Karpas-422 (cell line): ENCODE results near the gene VEZT. TPM values are rescaled to one million over a fixed set of nuclear protein-coding genes. Genes with fewer than 3 reads are reported as not detected.
"Not testable (repeated sequence)": the region's sequence is repeated elsewhere in the genome, so short reads cannot be mapped to it uniquely, and the experiment has no call there.

Experiments used
- DNase-seq: peaks from one replicate; pipeline ENCODE4 v3.0.0-alpha.2; 2015
- H2AFZ ChIP-seq: fragments of 200-600 bp; sonication (generic); 2 replicates; pipeline ENCODE4 v1.6.1; 2014; ENCODE audit warnings: antibody characterized with exemption, low read length, mixed read lengths
- H3K27ac ChIP-seq: fragments of 200-600 bp; sonication (generic); 2 replicates; pipeline ENCODE4 v1.5.1; 2014; ENCODE audit warnings: mild to moderate bottlenecking, low read length, moderate library complexity
- H3K27me3 ChIP-seq: fragments of 200-600 bp; sonication (generic); 2 replicates; pipeline ENCODE4 v1.6.1; 2014; ENCODE audit warnings: low read length, mixed read lengths
- H3K36me3 ChIP-seq: fragments of 200-600 bp; sonication (generic); 2 replicates; pipeline ENCODE4 v1.6.1; 2014; ENCODE audit warnings: low read length, mixed read lengths; ENCODE audit not compliant: insufficient read depth
- H3K4me1 ChIP-seq: fragments of 200-600 bp; sonication (generic); 2 replicates; pipeline ENCODE4 v1.6.1; 2014; ENCODE audit warnings: mild to moderate bottlenecking, low read length, mixed read lengths
- H3K4me2 ChIP-seq: fragments of 200-600 bp; sonication (generic); 2 replicates; pipeline ENCODE4 v1.6.1; 2014; ENCODE audit warnings: low read length, low read depth, mild to moderate bottlenecking; ENCODE audit not compliant: poor library complexity, severe bottlenecking
- H3K4me3 ChIP-seq: fragments of 200-600 bp; sonication (generic); 2 replicates; pipeline ENCODE4 v1.5.1; 2014; ENCODE audit warnings: mild to moderate bottlenecking, antibody characterized with exemption, low read length, mixed read lengths
- H3K79me2 ChIP-seq: fragments of 200-600 bp; sonication (generic); 2 replicates; pipeline ENCODE4 v1.6.1; 2014; ENCODE audit warnings: mild to moderate bottlenecking, low read length, mixed read lengths
- H3K9ac ChIP-seq: fragments of 200-600 bp; sonication (generic); 2 replicates; pipeline ENCODE4 v1.6.0; 2014; ENCODE audit warnings: low read length
- H3K9me2 ChIP-seq: fragments of 200-600 bp; sonication (generic), shearing (Covaris generic); replicated peaks from 2 replicates; pipeline ENCODE4 v1.6.0; 2014; ENCODE audit warnings: mild to moderate bottlenecking, low read length, moderate library complexity; ENCODE audit not compliant: insufficient read depth
- H3K9me3 ChIP-seq: fragments of 300-700, 200-600 bp; sonication (generic); 2 replicates; pipeline ENCODE4 v1.6.1; 2014; ENCODE audit warnings: low read length, mixed read lengths
- H4K20me1 ChIP-seq: fragments of 200-600 bp; sonication (generic); 2 replicates; pipeline ENCODE4 v1.6.1; 2014; ENCODE audit warnings: mild to moderate bottlenecking, antibody characterized with exemption, low read length, low read depth; ENCODE audit not compliant: insufficient read depth
- total RNA-seq: library from RNA; depleted of rRNA; stranded (reverse); fragments of >200 nt; shearing (Covaris generic); gene quantifications from 2 replicates; pipeline ENCODE4 v1.2.3, GENCODE V29; 2014; ENCODE audit warnings: low replicate concordance

Gene VEZT
- total RNA-seq, 1 experiment from 2014 or later: 169 TPM

DNA sequence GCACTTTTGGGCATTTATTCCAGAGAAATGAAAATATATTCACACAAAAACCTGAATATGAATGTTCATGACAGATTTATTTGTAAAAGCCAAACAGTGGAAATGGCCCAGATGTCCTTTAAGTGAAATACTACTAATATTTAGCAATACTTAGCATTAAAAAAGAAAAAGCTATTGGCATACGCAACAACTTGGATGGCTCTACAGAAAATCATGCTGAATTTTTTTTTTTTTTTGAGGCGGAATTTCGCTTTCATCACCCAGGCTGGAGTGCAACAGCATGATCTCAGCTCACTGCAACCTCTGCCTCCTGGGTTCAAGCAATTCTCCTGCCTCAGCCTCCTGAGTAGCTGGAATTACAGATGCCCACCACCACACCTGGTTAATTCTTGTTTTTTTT, 24.5 kb upstream of the VEZT start:
- no peak overlapping the region for H2AFZ ChIP-seq
- peaks cover 3% of the 10 kb centered on the region; the same call in 1 of the 2 replicates for H3K36me3 ChIP-seq
- H3K27me3 ChIP-seq: no peaks in the 10 kb centered on the region
- peaks cover 94% of the 10 kb centered on the region for H3K79me2 ChIP-seq
- H4K20me1 ChIP-seq: no peaks in the 10 kb centered on the region
- no peaks in the 10 kb centered on the region for H3K9me2 ChIP-seq
- H3K9me3 ChIP-seq: no peaks in the 10 kb centered on the region
- no peak overlapping the region for H3K27ac ChIP-seq
- no peak for DNase-seq
- H3K9ac ChIP-seq: no peak overlapping the region
- H3K4me1 ChIP-seq: peaks cover 65% of the 10 kb centered on the region
- H3K4me2 ChIP-seq: no peak overlapping the region
- no peak overlapping the region for H3K4me3 ChIP-seq

DNA sequence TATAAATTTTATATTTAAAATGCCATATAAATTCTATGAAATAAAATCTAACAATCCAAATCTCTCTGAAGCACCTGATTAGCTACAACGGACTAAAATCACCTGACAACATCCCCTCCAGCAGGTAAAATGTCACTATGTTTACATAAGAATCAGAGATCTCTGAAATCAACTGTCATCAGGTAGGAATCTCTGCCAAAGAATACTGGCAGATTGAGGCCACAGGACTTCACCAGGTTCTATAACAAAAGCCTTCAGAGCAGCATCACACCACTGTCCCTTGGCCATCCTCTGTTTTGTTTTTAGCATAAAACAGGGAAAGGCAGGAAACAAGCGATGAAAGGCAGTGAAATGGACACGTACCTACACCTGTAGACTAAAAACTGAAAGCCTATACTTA, 22.5 kb upstream of the VEZT start:
- H3K9ac ChIP-seq: no peak overlapping the region
- DNase-seq: no peak
- peaks cover 65% of the 10 kb centered on the region for H3K4me1 ChIP-seq
- no peak overlapping the region for H3K4me2 ChIP-seq
- no peaks in the 10 kb centered on the region for H3K9me3 ChIP-seq
- no peak overlapping the region for H3K4me3 ChIP-seq
- H2AFZ ChIP-seq: no peak overlapping the region
- H3K27ac ChIP-seq: no peak overlapping the region
- peaks cover 94% of the 10 kb centered on the region for H3K79me2 ChIP-seq
- peaks cover 17% of the 10 kb centered on the region for H3K36me3 ChIP-seq
- H3K27me3 ChIP-seq: no peaks in the 10 kb centered on the region
- no peaks in the 10 kb centered on the region for H4K20me1 ChIP-seq
- H3K9me2 ChIP-seq: no peaks in the 10 kb centered on the region

DNA sequence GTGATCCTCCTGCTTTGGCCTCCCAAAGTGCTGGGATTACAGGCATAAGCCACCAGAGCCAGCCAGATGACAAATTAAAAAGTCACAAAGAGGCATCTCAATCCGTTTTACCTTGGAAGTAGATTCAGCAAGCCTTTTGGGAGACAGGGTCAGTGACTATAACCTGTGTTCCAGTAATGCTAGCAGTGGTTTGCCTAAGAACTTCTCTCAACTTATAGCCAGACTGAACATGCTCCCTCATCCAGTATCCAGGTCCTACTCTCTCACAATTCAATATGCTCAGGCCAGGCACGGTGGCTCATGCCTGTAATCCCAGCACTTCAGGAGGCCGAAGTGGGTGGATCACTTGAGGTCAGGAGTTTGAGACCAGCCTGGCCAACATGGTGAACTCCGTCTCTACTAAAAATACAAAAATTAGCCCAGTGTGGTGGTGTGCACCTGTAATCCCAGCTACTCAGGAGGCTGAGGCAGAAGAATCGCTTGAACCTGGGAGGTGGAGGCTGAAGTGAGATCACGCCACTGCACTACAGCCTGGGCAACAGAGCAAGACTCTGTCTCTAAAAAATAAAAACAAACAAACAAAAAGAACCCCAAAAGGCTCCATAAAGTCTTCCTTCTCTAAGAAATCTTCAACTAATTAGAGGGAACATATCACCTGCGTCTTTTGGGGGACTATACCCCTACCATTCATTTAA, 20.6 kb upstream of the VEZT start:
- DNase-seq, H3K9me3 ChIP-seq, H2AFZ ChIP-seq, H3K4me3 ChIP-seq, H3K27me3 ChIP-seq, H3K9ac ChIP-seq, H3K9me2 ChIP-seq, H4K20me1 ChIP-seq: not testable (repeated sequence)
- Histone ChIP-seq H3K79me2 (peaks cover 94% of the 10 kb centered on the region), H3K36me3 (peaks cover 22% of the 10 kb centered on the region), H3K4me2 (peak overlapping the region; percentile 46), H3K4me1 (peaks cover 65% of the 10 kb centered on the region), H3K27ac (peak overlapping the region; percentile 77)

DNA sequence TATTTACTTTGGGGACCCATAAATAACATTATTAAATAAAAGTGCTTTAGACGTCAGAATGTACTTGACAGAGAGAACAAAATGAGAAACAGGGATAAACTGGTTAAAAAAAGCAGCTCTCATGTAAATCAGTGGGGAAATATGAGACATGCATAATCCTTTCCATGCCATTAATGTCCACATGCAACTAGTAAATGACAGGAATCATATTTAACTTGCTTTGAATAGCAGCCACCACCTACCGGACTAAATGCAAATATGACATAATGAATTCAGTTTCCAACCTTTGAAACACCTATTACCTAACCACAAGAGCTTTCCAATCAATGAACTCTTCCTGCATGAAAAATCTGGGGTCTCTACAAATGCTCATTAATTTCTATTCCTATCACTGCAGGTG, 20.0 kb upstream of the VEZT start:
- H3K27ac ChIP-seq: peak overlapping the region; percentile 77
- H3K4me1 ChIP-seq: peaks cover 63% of the 10 kb centered on the region
- H3K79me2 ChIP-seq: peaks cover 92% of the 10 kb centered on the region
- H3K36me3 ChIP-seq: peaks cover 22% of the 10 kb centered on the region
- H3K9ac ChIP-seq: no peak overlapping the region
- no peaks in the 10 kb centered on the region for H4K20me1 ChIP-seq
- peak overlapping the region; percentile 46 for H3K4me2 ChIP-seq
- H3K27me3 ChIP-seq: no peaks in the 10 kb centered on the region
- no peak overlapping the region for H2AFZ ChIP-seq
- no peak overlapping the region for H3K4me3 ChIP-seq
- H3K9me3 ChIP-seq: no peaks in the 10 kb centered on the region
- no peaks in the 10 kb centered on the region for H3K9me2 ChIP-seq
- peak; percentile 77 for DNase-seq

DNA sequence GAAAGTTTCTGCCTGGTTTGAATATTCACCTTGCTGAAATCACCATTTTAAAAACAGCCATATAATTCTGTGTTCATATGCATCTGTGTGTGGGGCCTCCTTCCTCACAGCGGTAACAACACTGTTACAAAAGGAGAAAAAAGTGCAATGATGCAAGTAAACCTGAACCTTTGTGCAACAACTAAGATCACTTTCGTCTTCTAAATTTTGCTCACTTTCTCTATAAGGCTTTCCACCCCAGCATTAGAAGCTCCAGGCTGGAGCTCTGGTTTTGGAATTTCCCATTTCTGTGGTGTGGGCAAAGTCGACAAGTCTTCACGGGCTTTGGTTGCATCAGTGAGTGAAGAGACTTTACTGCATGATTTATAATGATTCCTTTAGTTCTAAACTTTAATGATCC, 18.7 kb upstream of the VEZT start:
- peaks cover 72% of the 10 kb centered on the region for H3K4me1 ChIP-seq
- no peaks in the 10 kb centered on the region for H3K27me3 ChIP-seq
- H3K27ac ChIP-seq: peak overlapping the region; percentile 77
- peaks cover 96% of the 10 kb centered on the region for H3K79me2 ChIP-seq
- no peak overlapping the region for H2AFZ ChIP-seq
- peak; percentile 45 for DNase-seq
- H3K9me3 ChIP-seq: no peaks in the 10 kb centered on the region
- H3K4me3 ChIP-seq: no peak overlapping the region
- no peaks in the 10 kb centered on the region for H4K20me1 ChIP-seq
- H3K36me3 ChIP-seq: peaks cover 23% of the 10 kb centered on the region
- H3K9me2 ChIP-seq: no peaks in the 10 kb centered on the region
- H3K4me2 ChIP-seq: peak overlapping the region; percentile 37
- 0 out of 2 replicates have a peak overlapping the region, but pooled peaks have one; percentile 6 for H3K9ac ChIP-seq

DNA sequence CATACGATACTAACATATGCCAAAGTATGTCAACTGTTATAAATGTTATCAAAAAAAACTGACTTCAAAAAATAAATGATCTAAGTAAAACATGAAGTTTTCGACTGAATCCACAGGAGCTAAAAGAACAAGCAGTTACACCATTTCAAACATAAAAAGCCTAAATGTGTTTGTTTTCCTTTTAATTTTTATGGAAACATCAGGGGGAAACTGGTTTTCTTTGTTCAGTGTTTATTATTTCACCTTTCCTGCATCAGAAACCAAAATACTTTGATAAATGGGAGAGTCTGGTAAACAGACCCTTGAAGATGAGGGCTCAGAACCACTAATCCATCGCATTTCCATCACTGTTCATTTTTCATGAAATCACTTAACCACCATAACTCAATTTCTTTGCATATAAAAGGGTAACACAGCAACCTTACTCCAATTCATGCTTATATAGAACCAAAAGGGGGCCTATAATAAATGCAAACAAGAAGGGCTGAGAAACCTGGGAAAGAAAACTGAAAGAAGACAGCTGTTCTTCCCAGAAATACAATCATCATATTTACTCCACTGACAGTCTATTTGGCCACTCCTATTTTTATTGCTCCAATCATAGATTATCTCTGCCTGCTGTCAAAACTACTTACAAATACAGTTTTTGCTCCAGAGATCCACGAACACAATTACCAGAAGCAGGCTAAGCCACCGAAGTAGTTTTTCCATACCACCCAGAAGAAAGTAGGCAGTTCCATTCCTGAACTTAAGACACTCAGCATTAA, 17.3 kb upstream of the VEZT start:
- Histone ChIP-seq H3K27me3 (no peaks in the 10 kb centered on the region), H3K4me2 (peak overlapping the region; percentile 37), H4K20me1 (no peaks in the 10 kb centered on the region), H3K9me2 (no peaks in the 10 kb centered on the region), H3K9me3 (no peaks in the 10 kb centered on the region), H3K79me2 (peaks cover 97% of the 10 kb centered on the region), H3K36me3 (peaks cover 33% of the 10 kb centered on the region), H2AFZ (no peak overlapping the region), H3K4me1 (peaks cover 85% of the 10 kb centered on the region), H3K4me3 (no peak overlapping the region), H3K9ac (peak overlapping the region; percentile 2; the same call in 1 of the 2 replicates), H3K27ac (peak overlapping the region; percentile 77)
- DNase-seq: no peak

DNA sequence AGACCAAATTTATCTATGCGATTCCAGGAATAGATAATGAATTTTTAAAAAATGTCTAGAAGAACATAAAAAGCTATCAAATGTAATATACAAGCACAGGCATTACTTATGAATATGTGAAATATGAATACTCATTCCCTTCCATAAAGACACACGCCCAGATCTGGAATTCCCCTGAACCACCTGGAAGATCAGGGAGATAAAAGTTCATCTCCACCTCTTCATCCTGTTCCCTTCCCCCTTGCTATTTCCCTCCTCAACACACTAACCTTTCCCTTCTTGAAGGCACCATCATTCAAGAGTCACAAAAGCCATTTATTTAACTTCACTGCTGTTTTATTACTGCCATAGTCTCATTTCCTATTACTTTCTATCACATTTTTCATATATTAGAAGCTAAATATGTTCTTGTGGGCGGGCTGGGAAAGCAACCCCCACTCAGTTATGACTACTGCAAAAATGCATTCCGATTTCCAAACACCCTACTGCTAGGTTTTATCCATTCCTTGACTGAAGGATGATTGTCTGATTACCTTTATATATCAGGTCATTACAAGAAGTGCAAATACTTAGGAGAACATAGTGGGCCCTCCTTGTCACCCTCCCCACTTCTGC, 16.4 kb upstream of the VEZT start:
- Histone ChIP-seq H3K9me3 (no peaks in the 10 kb centered on the region), H3K4me2 (peak overlapping the region; percentile 37), H3K9ac (peak overlapping the region; percentile 10; the same call in 1 of the 2 replicates), H3K27ac (peak overlapping the region; percentile 77), H4K20me1 (no peaks in the 10 kb centered on the region), H3K36me3 (peaks cover 35% of the 10 kb centered on the region), H2AFZ (no peak overlapping the region), H3K27me3 (no peaks in the 10 kb centered on the region), H3K4me3 (no peak overlapping the region), H3K79me2 (peaks cover 98% of the 10 kb centered on the region), H3K9me2 (no peaks in the 10 kb centered on the region), H3K4me1 (peaks cover 93% of the 10 kb centered on the region)
- no peak for DNase-seq
